GM12878 (cell line): Measurements from ENCODE around the gene MUC5AC.

Experiments used
- ATF7 ChIP-seq: fragments of 450-650 bp; IDR thresholded peaks from 2 replicates; pipeline ENCODE4 v1.6.1; 2016; ENCODE audit warnings: low read depth, mild to moderate bottlenecking
- EZH2 ChIP-seq: IDR thresholded peaks from 2 replicates; pipeline ENCODE4 v1.6.1; 2012; ENCODE audit warnings: low read depth, mild to moderate bottlenecking, control low read depth, inconsistent platforms, low read length, borderline replicate concordance; ENCODE audit not compliant: control insufficient read depth
- FOS ChIP-seq: IDR thresholded peaks from 3 replicates; pipeline ENCODE4 v1.6.1; 2011; ENCODE audit warnings: borderline replicate concordance; ENCODE audit not compliant: insufficient read length; ENCODE audit errors: extremely low read depth
- HDGF ChIP-seq: fragments of 450-650 bp; IDR thresholded peaks from 2 replicates; pipeline ENCODE4 v1.6.1; 2016; ENCODE audit warnings: antibody characterized with exemption
- JUNB ChIP-seq: IDR thresholded peaks from 2 replicates; pipeline ENCODE4 v1.6.1; 2016; ENCODE audit warnings: antibody characterized with exemption, mild to moderate bottlenecking
- NFYB ChIP-seq: IDR thresholded peaks from 2 replicates; pipeline ENCODE4 v1.6.1; 2011; ENCODE audit warnings: low read depth, mild to moderate bottlenecking, low read length, improper control_type of control experiment, moderate library complexity; ENCODE audit not compliant: insufficient read depth
- POLR2A ChIP-seq: IDR thresholded peaks from 2 replicates; pipeline ENCODE4 v1.6.1; 2011; ENCODE audit warnings: low read depth, mild to moderate bottlenecking, low read length
- POU2F2 ChIP-seq: IDR thresholded peaks from 3 replicates; pipeline ENCODE4 v1.6.1; 2011; ENCODE audit warnings: low read depth, mild to moderate bottlenecking, low read length, borderline replicate concordance
- SIN3A ChIP-seq: IDR thresholded peaks from 2 replicates; pipeline ENCODE4 v1.6.1; 2012; ENCODE audit warnings: low read depth, low read length, improper control_type of control experiment
- STAT3 ChIP-seq: IDR thresholded peaks from 2 replicates; pipeline ENCODE4 v1.6.1; 2011; ENCODE audit warnings: low read depth, low read length, improper control_type of control experiment
- TBL1XR1 ChIP-seq: IDR thresholded peaks from 2 replicates; pipeline ENCODE4 v1.6.1; 2012; ENCODE audit warnings: low read depth, low read length, improper control_type of control experiment
- TF ChIP-seq, protein P1 (sequence below), 3 experiments: IDR thresholded peaks in 2 of 3; conservative IDR thresholded peaks in 1 of 3; 2 replicates each; pipeline ENCODE4 v1.5.1; 2011; ENCODE audit warnings: low read depth in 3 of 3, low read length in 3 of 3, mild to moderate bottlenecking in 3 of 3, control low read depth in 2 of 3, moderate library complexity in 2 of 3, inconsistent platforms in 1 of 3, mixed read lengths in 1 of 3; ENCODE audit not compliant: control insufficient read depth in 2 of 3, insufficient read depth in 1 of 3; ENCODE audit errors: extremely low read depth in 1 of 3
- TF ChIP-seq, protein P2 (sequence below): IDR thresholded peaks from 2 replicates; pipeline ENCODE4 v1.6.1; 2012; ENCODE audit warnings: low read length, inconsistent platforms

DNA sequence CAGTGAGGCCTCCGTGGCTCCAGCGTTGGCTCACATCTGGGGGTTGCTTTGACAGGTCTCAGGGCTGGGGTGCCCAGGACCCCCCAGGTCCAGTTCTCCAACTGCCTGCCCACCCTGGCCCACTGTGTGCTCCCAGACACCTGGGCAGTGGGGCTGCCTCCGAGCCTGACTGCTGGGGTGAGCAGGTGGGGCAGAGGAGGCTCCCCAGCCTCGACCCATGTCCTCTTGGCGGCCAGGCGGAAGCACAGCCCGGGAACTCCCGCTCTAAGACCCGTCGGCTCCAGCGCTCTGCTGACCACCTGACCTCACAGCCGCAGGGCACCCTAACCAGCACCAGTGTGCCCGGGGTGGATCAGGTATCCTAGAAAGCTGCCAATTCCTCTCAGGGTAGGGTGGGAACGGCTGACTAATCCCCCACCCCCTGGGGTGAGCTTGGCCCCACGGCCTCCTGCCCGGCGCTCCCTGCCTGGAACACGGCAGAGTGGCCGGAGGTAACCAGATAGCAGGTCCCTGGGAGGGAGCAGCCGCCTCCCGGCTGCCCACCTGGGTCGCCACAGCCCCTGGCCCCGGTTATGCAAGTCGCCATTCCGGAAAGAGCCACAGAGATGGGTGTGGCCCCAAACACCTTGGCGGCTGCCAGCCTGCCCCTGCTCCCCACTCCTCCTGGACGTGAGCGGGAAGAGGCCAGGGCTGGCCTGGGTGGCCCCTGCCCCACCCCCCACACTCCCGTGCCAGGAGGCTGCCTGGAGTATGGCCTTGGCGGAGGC, 45.9 kb downstream of the MUC5AC start:
- TF ChIP-seq ATF7 (no peak), STAT3 (no peak), NFYB (no peak), TBL1XR1 (no peak), HDGF (no peak), POLR2A (no peak), JUNB (no peak), FOS (no peak), SIN3A (no peak), POU2F2 (no peak), EZH2 (no peak)
- TF ChIP-seq, protein P1, sequence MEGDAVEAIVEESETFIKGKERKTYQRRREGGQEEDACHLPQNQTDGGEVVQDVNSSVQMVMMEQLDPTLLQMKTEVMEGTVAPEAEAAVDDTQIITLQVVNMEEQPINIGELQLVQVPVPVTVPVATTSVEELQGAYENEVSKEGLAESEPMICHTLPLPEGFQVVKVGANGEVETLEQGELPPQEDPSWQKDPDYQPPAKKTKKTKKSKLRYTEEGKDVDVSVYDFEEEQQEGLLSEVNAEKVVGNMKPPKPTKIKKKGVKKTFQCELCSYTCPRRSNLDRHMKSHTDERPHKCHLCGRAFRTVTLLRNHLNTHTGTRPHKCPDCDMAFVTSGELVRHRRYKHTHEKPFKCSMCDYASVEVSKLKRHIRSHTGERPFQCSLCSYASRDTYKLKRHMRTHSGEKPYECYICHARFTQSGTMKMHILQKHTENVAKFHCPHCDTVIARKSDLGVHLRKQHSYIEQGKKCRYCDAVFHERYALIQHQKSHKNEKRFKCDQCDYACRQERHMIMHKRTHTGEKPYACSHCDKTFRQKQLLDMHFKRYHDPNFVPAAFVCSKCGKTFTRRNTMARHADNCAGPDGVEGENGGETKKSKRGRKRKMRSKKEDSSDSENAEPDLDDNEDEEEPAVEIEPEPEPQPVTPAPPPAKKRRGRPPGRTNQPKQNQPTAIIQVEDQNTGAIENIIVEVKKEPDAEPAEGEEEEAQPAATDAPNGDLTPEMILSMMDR (IDR thresholded peaks at IDR 0.05 in 2 of 3, conservative IDR thresholded peaks at IDR 0.05 in 1 of 3; ENCODE audit: control insufficient read depth in 2 of 3, extremely low read depth in 1 of 3, insufficient read depth in 1 of 3, low read depth in 3 of 3, low read length in 3 of 3) = no peak
- TF ChIP-seq, protein P2, sequence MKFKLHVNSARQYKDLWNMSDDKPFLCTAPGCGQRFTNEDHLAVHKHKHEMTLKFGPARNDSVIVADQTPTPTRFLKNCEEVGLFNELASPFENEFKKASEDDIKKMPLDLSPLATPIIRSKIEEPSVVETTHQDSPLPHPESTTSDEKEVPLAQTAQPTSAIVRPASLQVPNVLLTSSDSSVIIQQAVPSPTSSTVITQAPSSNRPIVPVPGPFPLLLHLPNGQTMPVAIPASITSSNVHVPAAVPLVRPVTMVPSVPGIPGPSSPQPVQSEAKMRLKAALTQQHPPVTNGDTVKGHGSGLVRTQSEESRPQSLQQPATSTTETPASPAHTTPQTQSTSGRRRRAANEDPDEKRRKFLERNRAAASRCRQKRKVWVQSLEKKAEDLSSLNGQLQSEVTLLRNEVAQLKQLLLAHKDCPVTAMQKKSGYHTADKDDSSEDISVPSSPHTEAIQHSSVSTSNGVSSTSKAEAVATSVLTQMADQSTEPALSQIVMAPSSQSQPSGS = no peak
